Skeletal muscle satellite cell (primary cell): ENCODE data around the gene MOB3A.

Experiments
- H3K27me3 ChIP-seq: 2 replicates; pipeline ENCODE4 v1.7.0; 2013; ENCODE audit warnings: low read length; ENCODE audit not compliant: control insufficient read depth, insufficient read depth
- H3K36me3 ChIP-seq: 2 replicates; pipeline ENCODE4 v1.7.0; 2013; ENCODE audit warnings: mild to moderate bottlenecking, control low read depth, low read length; ENCODE audit not compliant: insufficient read depth
- H3K4me1 ChIP-seq: 2 replicates; pipeline ENCODE4 v1.7.0; 2013; ENCODE audit warnings: low read length; ENCODE audit not compliant: control insufficient read depth, insufficient read depth
- H3K4me2 ChIP-seq: 2 replicates; pipeline ENCODE4 v1.7.0; 2013; ENCODE audit warnings: mild to moderate bottlenecking, low read length
- H3K4me3 ChIP-seq: 2 replicates; pipeline ENCODE4 v1.7.0; 2013; ENCODE audit warnings: low read length
- H3K9ac ChIP-seq: 2 replicates; pipeline ENCODE4 v1.7.0; 2013; ENCODE audit warnings: mild to moderate bottlenecking, low read depth, low read length, moderate library complexity
- H3K9me3 ChIP-seq: replicated peaks from 2 replicates; pipeline ENCODE4 v1.7.0; 2013; ENCODE audit warnings: mild to moderate bottlenecking, control low read depth, low read length

The MOB3A gene

GRCh38 chr19:2121416-2122051 is 25.4 kb upstream of the MOB3A start:
- Histone ChIP-seq H3K4me3 (no peak overlapping the region), H3K9me3 (no peaks in the 10 kb centered on the region), H3K4me1 (no peaks in the 10 kb centered on the region), H3K36me3 (peaks cover 76% of the 10 kb centered on the region), H3K9ac (no peak overlapping the region), H3K4me2 (no peak overlapping the region), H3K27me3 (no peaks in the 10 kb centered on the region)

GRCh38 chr19:2120821-2121220 is 24.7 kb upstream of the MOB3A start:
- no peaks in the 10 kb centered on the region for H3K4me1 ChIP-seq
- no peaks in the 10 kb centered on the region for H3K9me3 ChIP-seq
- H3K4me2 ChIP-seq = no peak overlapping the region
- H3K36me3 ChIP-seq = peaks cover 79% of the 10 kb centered on the region
- H3K4me3 ChIP-seq = no peak overlapping the region
- no peaks in the 10 kb centered on the region for H3K27me3 ChIP-seq
- no peak overlapping the region for H3K9ac ChIP-seq

- Histone ChIP-seq H3K4me2 (no peak overlapping the region), H3K9ac (no peak overlapping the region), H3K9me3 (no peaks in the 10 kb centered on the region), H3K4me3 (no peak overlapping the region), H3K4me1 (no peaks in the 10 kb centered on the region), H3K36me3 (peaks cover 83% of the 10 kb centered on the region), H3K27me3 (no peaks in the 10 kb centered on the region)
Measured at GRCh38 chr19:2119921-2120785, 24.0 kb upstream of the MOB3A start.

GRCh38 chr19:2118438-2118837 is 22.3 kb upstream of the MOB3A start:
- peaks cover 10% of the 10 kb centered on the region for H3K4me1 ChIP-seq
- H3K27me3 ChIP-seq = no peaks in the 10 kb centered on the region
- H3K4me3 ChIP-seq = no peak overlapping the region
- H3K9me3 ChIP-seq = no peaks in the 10 kb centered on the region
- no peak overlapping the region for H3K4me2 ChIP-seq
- H3K36me3 ChIP-seq = peaks cover 87% of the 10 kb centered on the region
- no peak overlapping the region for H3K9ac ChIP-seq

DNA sequence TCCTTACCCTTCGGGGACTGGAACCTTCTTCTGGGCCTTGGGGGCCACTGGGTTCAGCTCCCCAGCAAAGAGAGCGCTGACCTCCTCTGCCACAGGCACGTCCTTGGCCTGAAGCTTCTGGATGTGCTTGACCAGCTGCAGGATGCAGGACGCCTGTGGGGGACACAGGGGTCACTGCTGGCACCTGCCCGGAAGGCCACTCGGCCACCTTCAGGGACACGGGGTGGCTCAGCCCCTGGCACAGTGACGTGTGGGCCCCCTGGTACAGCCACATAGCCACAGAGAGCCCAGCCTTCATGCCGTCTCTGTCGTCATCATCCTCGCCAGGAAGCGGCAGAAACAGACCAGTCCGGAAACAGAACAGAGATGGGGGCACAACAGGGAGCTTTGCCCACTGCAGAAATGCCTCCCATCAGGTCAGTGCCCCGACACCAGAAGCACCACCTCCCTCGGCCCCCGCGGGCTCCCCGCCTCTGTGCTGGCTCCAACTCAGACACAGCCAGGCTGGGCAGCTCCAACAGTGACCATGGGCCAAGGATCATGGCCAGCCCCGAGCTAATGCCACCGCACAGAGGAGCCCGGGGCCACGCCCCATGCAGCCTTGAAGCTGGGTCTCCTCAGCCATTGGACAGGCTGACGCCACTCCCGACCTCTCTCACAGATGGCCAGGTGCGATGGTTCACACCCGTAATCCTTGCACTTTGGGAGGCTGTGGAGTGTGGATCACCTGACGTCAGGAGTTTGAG is 21.3 kb upstream of the MOB3A start:
- no peak overlapping the region for H3K4me2 ChIP-seq
- H3K4me1 ChIP-seq = peaks cover 12% of the 10 kb centered on the region
- no peak overlapping the region for H3K9ac ChIP-seq
- no peaks in the 10 kb centered on the region for H3K27me3 ChIP-seq
- H3K9me3 ChIP-seq = no peaks in the 10 kb centered on the region
- no peak overlapping the region for H3K4me3 ChIP-seq
- H3K36me3 ChIP-seq = peaks cover 86% of the 10 kb centered on the region

GRCh38 chr19:2116507-2116906 is 20.4 kb upstream of the MOB3A start:
- Histone ChIP-seq H3K4me2 (no peak overlapping the region), H3K9me3 (no peaks in the 10 kb centered on the region), H3K4me1 (peaks cover 12% of the 10 kb centered on the region), H3K36me3 (peaks cover 90% of the 10 kb centered on the region), H3K4me3 (no peak overlapping the region), H3K9ac (no peak overlapping the region), H3K27me3 (no peaks in the 10 kb centered on the region)

GRCh38 chr19:2115911-2116426 is 19.8 kb upstream of the MOB3A start:
- Histone ChIP-seq H3K4me3 (no peak overlapping the region), H3K4me2 (no peak overlapping the region), H3K4me1 (peaks cover 12% of the 10 kb centered on the region), H3K27me3 (no peaks in the 10 kb centered on the region), H3K9me3 (no peaks in the 10 kb centered on the region), H3K9ac (no peak overlapping the region), H3K36me3 (peaks cover 91% of the 10 kb centered on the region)

DNA sequence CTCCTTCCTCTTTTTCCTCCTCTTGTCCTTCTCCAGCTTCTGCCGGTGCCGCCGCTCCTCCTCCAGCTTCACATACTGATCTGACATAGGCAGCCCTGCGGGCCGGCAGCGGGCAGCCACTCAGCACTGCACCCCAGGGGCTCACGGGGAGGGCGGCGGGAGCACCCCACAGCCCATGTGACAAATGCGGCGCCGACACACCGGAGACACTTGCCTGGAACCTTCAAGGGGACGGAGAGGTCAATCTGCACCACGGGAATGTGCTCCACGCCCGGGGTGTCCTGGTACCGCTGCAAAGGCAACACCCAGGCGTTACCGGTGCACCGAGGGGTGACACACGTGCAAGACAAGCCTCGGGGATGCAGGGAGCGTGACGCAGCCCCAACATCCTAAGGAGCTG is 19.2 kb upstream of the MOB3A start:
- no peak overlapping the region for H3K4me2 ChIP-seq
- no peak overlapping the region for H3K4me3 ChIP-seq
- H3K9ac ChIP-seq = no peak overlapping the region
- no peaks in the 10 kb centered on the region for H3K27me3 ChIP-seq
- peaks cover 91% of the 10 kb centered on the region for H3K36me3 ChIP-seq
- H3K9me3 ChIP-seq = no peaks in the 10 kb centered on the region
- H3K4me1 ChIP-seq = peaks cover 12% of the 10 kb centered on the region

GRCh38 chr19:2114821-2115220 is 18.7 kb upstream of the MOB3A start:
- H3K4me3 ChIP-seq = no peak overlapping the region
- peaks cover 12% of the 10 kb centered on the region for H3K4me1 ChIP-seq
- no peak overlapping the region for H3K4me2 ChIP-seq
- no peak overlapping the region for H3K9ac ChIP-seq
- H3K36me3 ChIP-seq = peaks cover 91% of the 10 kb centered on the region
- H3K27me3 ChIP-seq = no peaks in the 10 kb centered on the region
- no peaks in the 10 kb centered on the region for H3K9me3 ChIP-seq

DNA sequence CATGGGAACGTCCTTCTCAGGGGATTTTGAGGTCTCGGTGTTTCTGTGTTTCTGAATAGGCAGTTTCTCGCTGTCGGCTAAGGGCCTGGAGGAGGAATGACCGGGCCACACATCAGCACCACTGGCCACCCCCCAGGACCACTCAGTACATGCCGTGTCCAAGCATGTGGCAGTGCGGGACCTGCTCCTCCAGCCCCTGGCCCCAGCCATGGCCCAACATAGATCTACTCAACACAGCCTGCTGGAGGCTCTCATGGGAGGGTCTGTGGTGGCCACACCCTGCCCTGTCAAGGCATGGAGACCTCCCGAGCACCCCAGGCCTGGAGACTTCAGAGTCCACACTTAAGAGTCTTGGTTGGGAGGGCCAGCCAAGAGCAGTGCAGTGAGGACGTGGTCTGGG is 18.1 kb upstream of the MOB3A start:
- Histone ChIP-seq H3K4me2 (no peak overlapping the region), H3K4me3 (no peak overlapping the region), H3K9me3 (no peaks in the 10 kb centered on the region), H3K9ac (no peak overlapping the region), H3K36me3 (peaks cover 93% of the 10 kb centered on the region), H3K27me3 (no peaks in the 10 kb centered on the region), H3K4me1 (peaks cover 12% of the 10 kb centered on the region)

GRCh38 chr19:2113439-2114211 is 17.5 kb upstream of the MOB3A start:
- Histone ChIP-seq H3K36me3 (peaks cover 95% of the 10 kb centered on the region), H3K4me2 (no peak overlapping the region), H3K4me1 (peaks cover 12% of the 10 kb centered on the region), H3K4me3 (no peak overlapping the region), H3K9me3 (no peaks in the 10 kb centered on the region), H3K27me3 (no peaks in the 10 kb centered on the region), H3K9ac (no peak overlapping the region)
